Measurements from ENCODE around the gene MPPE1.
"Not testable (repeated sequence)": the region's sequence is repeated elsewhere in the genome, so short reads cannot be mapped to it uniquely, and the experiment has no call there.

The MPPE1 gene

GRCh38 chr18:11859282-11859830, 48.8 kb downstream of the MPPE1 start:
- Histone ChIP-seq H3K27me3 (replicated peaks; ENCODE audit: control insufficient read depth, insufficient read depth, low read length) (no peaks in the 10 kb centered on the region), H3K36me3 (ENCODE audit: control insufficient read depth, insufficient read depth, low read length) (no peaks in the 10 kb centered on the region), H3K4me3 (replicated peaks; ENCODE audit: low read depth, low read length) (no peak overlapping the region)
- no peak for DNase-seq (ENCODE audit: extremely low read depth, insufficient read length)
- TF ChIP-seq CTCF (IDR thresholded peaks at IDR 0.05; ENCODE audit: insufficient read depth, low read length, poor library complexity, severe bottlenecking): no peak

GRCh38 chr18:11857177-11857887, 50.8 kb downstream of the MPPE1 start:
- Histone ChIP-seq H3K36me3 (ENCODE audit: control insufficient read depth, insufficient read depth, low read length) (no peaks in the 10 kb centered on the region), H3K4me3 (replicated peaks; ENCODE audit: low read depth, low read length) (no peak overlapping the region), H3K27me3 (replicated peaks; ENCODE audit: control insufficient read depth, insufficient read depth, low read length) (no peaks in the 10 kb centered on the region)
- TF ChIP-seq CTCF (IDR thresholded peaks at IDR 0.05; ENCODE audit: insufficient read depth, low read length, poor library complexity, severe bottlenecking): no peak
- no peak for DNase-seq (ENCODE audit: extremely low read depth, insufficient read length)

GRCh38 chr18:11854554-11854953, 53.6 kb downstream of the MPPE1 start:
- H3K36me3 ChIP-seq (ENCODE audit: control insufficient read depth, insufficient read depth, low read length); DNase-seq (ENCODE audit: extremely low read depth, insufficient read length); H3K4me3 ChIP-seq (replicated peaks; ENCODE audit: low read depth, low read length); H3K27me3 ChIP-seq (replicated peaks; ENCODE audit: control insufficient read depth, insufficient read depth, low read length): not testable (repeated sequence)

GRCh38 chr18:11851806-11852337, 56.2 kb downstream of the MPPE1 start:
- peak; percentile 53 for DNase-seq (ENCODE audit: extremely low read depth, insufficient read length)
- H3K27me3 ChIP-seq (replicated peaks; ENCODE audit: control insufficient read depth, insufficient read depth, low read length): no peaks in the 10 kb centered on the region; the same call in 1 of the 2 replicates
- no peak for TF ChIP-seq CTCF (IDR thresholded peaks at IDR 0.05; ENCODE audit: insufficient read depth, low read length, poor library complexity, severe bottlenecking)

GRCh38 chr18:11851146-11851805, 56.8 kb downstream of the MPPE1 start, which contains the start of gene CHMP1B:
Gene CHMP1B, plus strand, starts transcription at chr18:11851413. Its CDS starts 99 bp downstream, at chr18:11851512.
- peak; percentile 98 for DNase-seq (ENCODE audit: extremely low read depth, insufficient read length)
- Histone ChIP-seq H3K36me3 (ENCODE audit: control insufficient read depth, insufficient read depth, low read length) (no peaks in the 10 kb centered on the region), H3K4me3 (replicated peaks; ENCODE audit: low read depth, low read length) (peak within 1 kb of the TSS; percentile 71), H3K27me3 (replicated peaks; ENCODE audit: control insufficient read depth, insufficient read depth, low read length) (no peaks in the 10 kb centered on the region; the same call in 1 of the 2 replicates)
- TF ChIP-seq CTCF (IDR thresholded peaks at IDR 0.05; ENCODE audit: insufficient read depth, low read length, poor library complexity, severe bottlenecking): no peak

More at GRCh38 chr18:11851806-11852337, 56.2 kb downstream of the MPPE1 start:
- H3K36me3 ChIP-seq (ENCODE audit: control insufficient read depth, insufficient read depth, low read length): no peaks in the 10 kb centered on the region
- peak overlapping the region; percentile 71 for H3K4me3 ChIP-seq (replicated peaks; ENCODE audit: low read depth, low read length)

GRCh38 chr18:11850821-11851145, 57.3 kb downstream of the MPPE1 start:
- H3K27me3 ChIP-seq (replicated peaks; ENCODE audit: control insufficient read depth, insufficient read depth, low read length): no peaks in the 10 kb centered on the region; the same call in 1 of the 2 replicates
- no peaks in the 10 kb centered on the region for H3K36me3 ChIP-seq (ENCODE audit: control insufficient read depth, insufficient read depth, low read length)
- H3K4me3 ChIP-seq (replicated peaks; ENCODE audit: low read depth, low read length): peak overlapping the region; percentile 71
- no peak for TF ChIP-seq CTCF (IDR thresholded peaks at IDR 0.05; ENCODE audit: insufficient read depth, low read length, poor library complexity, severe bottlenecking)
- no peak for DNase-seq (ENCODE audit: extremely low read depth, insufficient read length)
